Activated CD8-positive, alpha-beta memory T cell treated with anti-CD3 and anti-CD28 coated beads for 4 hours (primary cell): ENCODE data around the gene SLC6A11.

Experiments used
- DNase-seq, 2 donors: peaks; one replicate each; pipeline ENCODE4 v3.0.0-alpha.2; 2020; ENCODE audit warnings: low read depth in 2 of 2

The SLC6A11 gene

DNA sequence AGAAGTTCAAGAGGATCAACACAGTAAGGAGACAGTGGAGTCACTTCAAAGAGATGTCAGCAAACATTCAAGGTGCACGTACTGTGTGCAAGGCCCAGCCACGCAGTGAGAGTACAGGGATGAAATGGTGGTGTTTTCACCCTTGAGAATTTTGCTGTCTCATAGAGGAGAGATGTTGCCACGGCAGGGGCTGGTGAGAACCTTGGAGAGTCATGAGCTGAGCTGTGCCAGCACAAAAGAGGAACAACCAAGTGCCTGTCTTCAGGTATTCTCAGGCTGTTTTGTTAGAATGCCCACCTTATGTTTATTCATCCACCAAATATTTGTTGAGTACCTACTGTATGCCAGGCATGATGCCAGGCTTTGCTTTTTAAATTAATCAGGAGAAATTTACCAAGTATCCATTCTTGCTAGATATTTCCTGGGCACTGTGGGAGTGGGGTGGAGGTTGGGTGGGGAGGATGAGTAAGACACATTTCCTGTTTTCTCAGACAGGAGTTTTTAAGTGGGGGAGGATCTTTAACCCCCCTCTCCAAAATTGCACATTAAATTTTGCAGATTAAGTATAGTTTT is 72.6 kb downstream of the SLC6A11 start:
- no peak for DNase-seq

DNA sequence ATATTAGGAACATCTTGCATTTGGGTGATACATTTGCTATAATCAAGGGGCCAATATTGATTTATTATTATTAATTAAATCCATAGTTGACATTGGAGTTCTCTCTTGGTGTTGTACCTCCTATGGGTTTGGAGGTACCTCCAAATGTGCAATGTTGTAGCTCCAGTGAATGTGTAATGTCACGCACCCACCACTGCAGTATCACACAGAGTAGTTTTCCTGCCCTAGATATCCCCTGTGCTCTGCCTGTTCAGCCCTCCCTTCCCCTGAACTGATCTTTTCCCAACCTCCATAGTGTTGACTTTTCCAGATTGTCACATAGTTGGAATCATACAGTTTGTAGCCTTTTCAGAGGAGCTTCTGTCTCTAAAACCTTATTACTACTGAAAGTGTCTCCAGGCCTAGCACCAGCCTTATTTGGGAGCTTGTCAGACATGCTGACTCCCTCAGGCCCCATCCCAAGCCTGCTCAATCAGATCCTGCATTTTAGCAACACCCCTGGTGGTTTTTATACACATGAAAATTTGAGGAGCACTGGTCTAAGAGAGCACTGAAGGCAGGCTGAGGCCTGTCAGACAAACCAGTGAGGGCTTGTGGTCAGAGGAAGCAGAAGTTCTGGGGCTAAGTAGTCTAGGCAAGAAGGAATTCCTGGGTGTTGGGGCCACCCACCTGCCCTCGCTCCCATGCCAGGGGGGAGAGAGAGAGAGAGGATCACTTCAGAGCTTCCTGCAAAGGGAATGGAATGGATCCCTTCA is 73.4 kb downstream of the SLC6A11 start:
- no peak for DNase-seq

DNA sequence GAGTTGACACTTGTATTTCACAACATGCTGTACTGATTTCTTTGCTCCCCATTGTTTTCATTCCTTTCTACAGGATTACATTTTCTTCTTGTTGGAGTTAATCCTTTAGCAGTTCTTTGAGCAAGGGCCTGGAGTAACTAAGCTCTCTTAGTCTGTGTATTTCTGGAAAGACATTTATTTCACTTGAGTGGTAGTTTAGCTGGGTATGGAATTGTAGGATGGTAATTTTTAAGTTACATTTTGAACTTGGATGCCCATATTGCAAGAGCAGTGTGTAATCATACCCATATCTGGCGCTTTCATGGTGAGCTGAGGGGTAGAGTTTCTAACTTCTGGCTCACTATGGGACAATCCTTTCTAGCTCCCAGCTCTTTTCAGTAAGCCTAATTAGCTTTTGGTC is 74.6 kb downstream of the SLC6A11 start:
- no peak for DNase-seq

DNA sequence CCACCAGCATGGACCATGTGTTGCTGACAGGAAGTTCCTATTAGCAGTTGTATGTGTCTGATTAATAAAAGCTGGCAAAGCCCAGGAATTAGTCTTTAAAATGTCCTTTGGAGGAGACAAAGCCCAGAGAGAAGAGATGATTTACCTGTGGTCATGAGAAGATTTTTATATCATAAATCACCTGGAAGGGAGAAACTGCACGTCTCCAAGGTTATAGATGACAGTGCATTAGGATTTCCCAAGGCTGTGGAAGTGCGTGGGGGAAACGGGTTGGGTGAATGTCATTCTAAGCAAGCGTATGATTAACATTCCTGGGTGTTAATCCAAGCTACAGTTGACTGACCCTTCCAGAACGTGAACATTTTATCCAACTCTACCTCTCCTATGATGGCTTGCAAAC is 76.6 kb downstream of the SLC6A11 start:
- DNase-seq = no peak

DNA sequence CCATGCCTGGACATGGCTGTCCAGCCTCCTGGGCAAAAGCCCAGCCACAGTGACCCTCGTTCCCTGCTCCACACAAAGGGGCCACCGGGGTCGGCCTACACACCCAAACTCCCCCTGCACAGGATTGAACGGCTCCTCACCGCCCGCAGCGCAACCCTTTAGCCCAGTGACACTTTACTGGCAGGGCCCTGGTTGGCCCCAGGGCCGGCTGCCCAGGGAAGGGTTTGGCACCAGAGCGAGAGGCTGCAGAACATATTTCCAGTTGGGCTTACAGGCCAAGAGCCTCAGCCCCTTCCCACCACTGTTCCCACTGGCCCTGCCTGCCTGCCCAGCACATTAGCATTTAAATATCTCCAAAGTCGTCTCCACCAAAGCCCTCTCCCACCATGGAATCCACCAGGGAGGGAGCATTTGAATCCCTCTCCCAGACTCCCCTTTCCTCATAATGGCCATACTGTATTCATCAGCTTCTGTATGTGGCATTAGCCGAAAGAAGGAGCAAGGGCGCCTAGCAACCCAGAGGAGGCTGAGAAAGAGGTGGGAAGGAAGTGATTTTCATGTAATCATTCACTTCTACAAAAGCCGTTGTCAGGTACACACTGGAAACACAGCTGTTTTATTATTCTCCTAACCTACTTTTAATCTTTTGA is 85.4 kb downstream of the SLC6A11 start:
- no peak for DNase-seq

DNA sequence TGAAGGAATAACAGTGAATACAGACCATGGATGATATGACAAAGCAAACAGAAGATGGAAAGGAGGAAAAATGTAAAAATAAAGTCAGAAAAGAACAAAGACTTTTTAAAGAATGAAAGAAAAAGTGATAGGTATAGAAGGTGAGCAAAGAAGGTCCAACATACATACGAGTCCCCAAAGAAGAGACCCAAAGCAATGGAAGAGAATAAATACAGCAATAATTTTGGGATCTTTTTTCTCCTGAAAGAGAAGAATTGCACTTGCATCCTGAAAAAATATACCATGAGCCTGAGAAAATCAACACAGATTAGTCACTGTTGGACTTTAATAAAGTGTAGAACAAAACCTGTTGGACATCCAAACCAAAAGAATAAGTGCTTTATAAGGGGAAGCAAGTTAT is 91.2 kb downstream of the SLC6A11 start:
- no peak for DNase-seq

DNA sequence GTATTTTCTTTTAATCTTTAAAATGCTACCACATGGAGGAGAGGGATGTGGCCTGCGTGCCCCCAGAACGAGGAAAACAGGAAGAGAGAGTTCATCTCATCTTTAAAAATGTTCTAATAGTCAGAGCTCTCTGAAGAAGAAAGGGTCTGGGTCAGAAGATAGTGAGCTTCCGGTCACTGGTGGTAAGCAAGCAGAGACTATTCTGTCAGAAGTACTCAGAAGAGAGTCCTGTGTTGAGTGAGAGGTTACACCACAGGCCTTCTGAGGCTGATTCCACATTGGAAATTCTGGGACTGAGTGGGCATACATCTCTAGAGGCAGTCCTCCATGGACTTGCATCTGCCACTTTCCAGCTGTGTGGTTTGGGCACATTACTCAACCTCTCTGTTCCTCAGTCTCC is 94.3 kb downstream of the SLC6A11 start:
- no peak for DNase-seq

- no peak for DNase-seq
Measured at GRCh38 chr3:10911350-10912002, 95.4 kb downstream of the SLC6A11 start.

DNA sequence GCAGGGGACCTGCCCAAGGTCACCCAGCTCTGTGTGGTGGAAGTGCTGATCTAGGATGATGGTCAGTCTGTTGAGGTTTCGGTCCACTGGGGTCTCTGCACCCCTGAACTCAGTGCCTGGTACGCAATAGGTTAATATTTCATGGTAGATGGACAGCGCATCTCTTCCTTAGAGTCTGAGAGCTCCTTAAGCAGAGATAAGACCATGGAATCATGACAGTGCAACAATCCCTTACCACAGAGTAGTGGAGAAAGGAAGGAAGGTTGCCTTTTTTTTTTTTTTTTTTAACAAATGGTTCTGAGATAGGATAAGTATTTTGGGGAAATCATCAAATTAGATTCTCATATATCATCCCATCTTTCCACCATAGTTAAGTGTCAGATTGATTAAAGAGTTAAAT is 96.8 kb downstream of the SLC6A11 start:
- no peak for DNase-seq

GRCh38 chr3:10915376-10915775 is 99.3 kb downstream of the SLC6A11 start:
- no peak for DNase-seq

GRCh38 chr3:10917176-10917575 is 101.1 kb downstream of the SLC6A11 start:
- no peak for DNase-seq

DNA sequence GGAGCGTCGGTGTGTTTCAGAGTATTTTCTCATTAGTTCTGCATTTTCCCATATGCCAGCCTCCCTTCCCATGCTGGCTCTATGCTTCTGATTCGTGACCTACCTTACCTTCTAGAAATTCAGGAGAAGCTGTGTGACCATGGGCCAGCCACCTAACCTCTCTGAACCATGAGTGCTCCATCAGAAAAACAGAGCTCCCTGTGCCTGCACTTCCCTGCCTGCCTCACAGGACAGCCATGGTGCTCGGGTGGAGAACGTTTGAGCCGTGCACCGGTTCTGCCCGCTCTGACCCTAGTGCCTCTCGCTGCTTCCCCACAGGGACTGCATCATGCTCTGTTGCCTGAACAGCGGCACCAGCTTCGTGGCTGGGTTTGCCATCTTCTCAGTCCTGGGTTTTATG is 102.0 kb downstream of the SLC6A11 start:
- no peak for DNase-seq

DNA sequence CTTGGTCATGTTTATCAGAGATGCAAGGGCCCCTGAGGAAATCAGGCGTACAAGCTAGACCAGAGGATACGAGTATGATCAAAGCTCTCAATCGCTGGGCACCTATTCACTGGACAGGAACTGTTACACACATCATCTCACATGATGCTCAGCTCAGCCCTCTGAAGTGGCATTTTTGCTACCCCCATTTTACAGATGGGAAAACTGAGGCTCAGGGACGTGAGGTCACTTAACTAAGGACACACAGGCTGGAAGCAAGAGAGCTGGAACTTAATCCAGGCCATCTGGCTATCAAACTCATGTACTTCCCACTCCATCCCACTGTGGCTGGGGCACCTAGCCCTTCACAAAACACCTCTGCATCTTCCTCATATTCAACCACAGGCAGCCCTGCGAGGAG is 103.6 kb downstream of the SLC6A11 start:
- no peak for DNase-seq

DNA sequence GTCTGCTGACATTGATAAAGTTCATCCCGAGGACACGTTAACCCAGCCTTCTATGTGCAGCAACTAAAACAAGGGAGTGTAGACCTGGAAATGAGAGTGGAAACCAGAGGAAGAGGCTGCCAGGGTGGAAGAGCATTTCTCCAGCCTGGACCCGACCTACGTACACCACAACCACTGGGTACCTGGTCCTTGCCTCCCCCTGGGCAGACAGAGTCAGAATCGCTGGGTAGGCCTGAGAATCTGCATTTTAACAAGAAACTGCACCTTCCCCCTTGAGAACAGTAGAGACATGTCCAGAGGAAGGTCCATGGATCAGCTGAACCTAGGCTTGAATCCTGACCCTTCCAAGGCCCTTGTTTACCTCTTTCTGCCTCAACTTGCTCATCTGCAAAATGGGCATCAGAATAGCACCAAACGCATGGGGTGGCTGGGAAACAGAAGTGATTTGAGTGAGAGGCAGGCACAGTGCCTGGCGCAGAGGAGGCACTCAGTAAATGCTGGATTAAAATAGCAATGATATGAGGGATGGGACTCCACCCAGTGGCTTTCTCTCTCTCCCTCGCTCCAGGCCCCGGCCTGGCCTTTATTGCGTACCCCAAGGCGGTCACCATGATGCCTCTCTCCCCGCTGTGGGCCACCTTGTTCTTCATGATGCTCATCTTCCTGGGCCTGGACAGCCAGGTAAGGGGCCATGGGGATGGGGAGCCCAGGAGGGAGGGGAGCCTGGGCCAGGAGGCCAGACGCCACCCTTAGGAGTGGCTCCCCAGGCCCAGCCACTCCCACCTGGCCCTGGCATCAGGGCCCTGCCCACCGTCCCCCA is 109.6 kb downstream of the SLC6A11 start:
- no peak for DNase-seq

DNA sequence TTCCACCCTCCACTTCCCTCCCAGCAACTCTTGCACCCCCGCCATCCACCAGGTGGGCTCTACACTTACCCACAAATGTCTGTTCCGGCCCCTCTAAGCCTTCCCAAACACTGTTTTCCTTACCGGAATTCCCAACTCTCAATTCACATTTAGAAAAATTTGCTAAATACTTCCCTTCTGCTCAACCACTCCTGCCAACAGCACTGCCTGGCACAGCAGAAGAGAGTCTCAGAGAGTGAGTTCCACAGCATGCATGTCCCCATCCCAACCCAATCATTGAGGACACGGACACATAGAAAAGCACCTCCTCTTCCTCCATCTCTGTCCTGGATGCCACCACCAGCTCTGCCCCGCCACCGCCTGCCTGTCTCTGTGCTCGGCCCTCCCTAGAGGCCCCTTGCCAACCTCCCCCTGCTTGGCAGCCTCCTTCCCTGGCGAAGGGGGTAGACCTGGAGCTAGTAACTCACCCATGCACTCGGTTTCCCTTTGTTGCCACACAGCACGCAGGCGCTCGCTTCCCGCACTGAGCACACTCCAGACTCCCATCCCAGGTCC is 110.3 kb downstream of the SLC6A11 start:
- DNase-seq = no peak

GRCh38 chr3:10926811-10927521 is 110.9 kb downstream of the SLC6A11 start:
- DNase-seq = no peak

DNA sequence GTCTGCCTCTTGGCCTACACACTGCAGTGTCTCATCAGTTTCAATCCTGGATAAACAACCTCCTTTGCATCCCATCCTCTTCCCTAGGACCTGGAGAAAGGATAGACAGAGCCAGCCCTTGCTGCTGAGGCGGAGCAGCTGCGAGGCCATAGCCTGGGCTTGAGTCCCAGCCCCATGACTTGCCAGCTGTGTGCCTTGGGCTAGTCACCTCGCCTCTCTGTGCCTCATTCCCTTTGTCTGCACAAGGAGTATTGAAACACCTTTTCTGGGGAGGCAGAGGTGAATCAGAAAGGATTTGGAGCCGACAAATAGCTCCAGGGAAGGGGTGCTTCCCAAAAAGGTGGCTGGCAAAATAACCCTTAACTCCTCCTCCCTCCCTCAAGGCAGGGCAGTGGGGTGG is 111.5 kb downstream of the SLC6A11 start:
- DNase-seq = no peak

- DNase-seq = no peak
Measured at GRCh38 chr3:10928407-10928960, 112.5 kb downstream of the SLC6A11 start.

GRCh38 chr3:10928961-10929471 is 113.0 kb downstream of the SLC6A11 start:
- DNase-seq = no peak

DNA sequence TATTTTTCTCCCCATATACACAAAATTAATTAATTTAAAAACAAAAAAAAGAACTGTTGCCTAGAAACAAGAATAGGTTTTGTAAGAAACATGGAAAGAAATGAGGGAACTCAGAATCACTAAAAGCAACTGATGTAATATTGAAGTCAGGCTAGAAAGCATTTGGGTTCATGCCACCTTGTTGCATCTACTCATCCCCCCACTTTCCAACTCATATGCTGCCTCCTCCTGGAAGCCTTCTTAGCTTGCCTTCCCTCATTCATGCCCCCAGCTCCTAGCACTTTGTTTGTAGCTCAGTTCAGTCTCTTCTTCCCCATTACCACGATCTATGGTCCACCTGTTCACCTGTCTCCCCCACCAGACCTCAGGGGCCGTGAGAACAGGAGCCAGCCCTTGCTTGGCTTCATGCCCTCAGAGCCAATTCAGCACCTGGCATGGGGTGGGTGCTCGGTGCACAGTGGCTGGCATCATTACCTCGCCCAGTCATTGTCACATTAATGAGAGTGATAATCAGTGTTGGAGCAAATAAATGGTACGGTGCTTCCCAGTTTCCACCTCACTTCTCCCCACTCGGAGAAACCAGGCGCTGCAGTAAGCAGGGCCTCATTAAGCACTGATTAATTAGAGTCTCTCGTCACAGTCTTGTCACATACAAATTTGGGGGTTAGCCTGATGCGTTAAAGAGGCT is 114.1 kb downstream of the SLC6A11 start:
- no peak for DNase-seq
